Skeletal muscle satellite cell (primary cell): ENCODE measurements around the gene ACTL9.

ENCODE experiments used
- H3K27me3 ChIP-seq: 2 replicates; pipeline ENCODE4 v1.7.0; 2013; ENCODE audit warnings: low read length; ENCODE audit not compliant: control insufficient read depth, insufficient read depth
- H3K36me3 ChIP-seq: 2 replicates; pipeline ENCODE4 v1.7.0; 2013; ENCODE audit warnings: mild to moderate bottlenecking, control low read depth, low read length; ENCODE audit not compliant: insufficient read depth
- H3K4me1 ChIP-seq: 2 replicates; pipeline ENCODE4 v1.7.0; 2013; ENCODE audit warnings: low read length; ENCODE audit not compliant: control insufficient read depth, insufficient read depth
- H3K4me2 ChIP-seq: 2 replicates; pipeline ENCODE4 v1.7.0; 2013; ENCODE audit warnings: mild to moderate bottlenecking, low read length
- H3K4me3 ChIP-seq: 2 replicates; pipeline ENCODE4 v1.7.0; 2013; ENCODE audit warnings: low read length
- H3K9ac ChIP-seq: 2 replicates; pipeline ENCODE4 v1.7.0; 2013; ENCODE audit warnings: mild to moderate bottlenecking, low read depth, low read length, moderate library complexity
- H3K9me3 ChIP-seq: replicated peaks from 2 replicates; pipeline ENCODE4 v1.7.0; 2013; ENCODE audit warnings: mild to moderate bottlenecking, control low read depth, low read length

Gene ACTL9

GRCh38 chr19:8702350-8702749, 3.8 kb upstream of the ACTL9 start:
- Histone ChIP-seq H3K9me3 (no peaks in the 10 kb centered on the region), H3K9ac (no peak overlapping the region), H3K36me3 (no peaks in the 10 kb centered on the region), H3K4me2 (no peak overlapping the region), H3K27me3 (no peaks in the 10 kb centered on the region), H3K4me3 (no peak overlapping the region), H3K4me1 (no peaks in the 10 kb centered on the region)

- no peaks in the 10 kb centered on the region for H3K4me1 ChIP-seq
- H3K4me3 ChIP-seq, result no peak overlapping the region
- no peaks in the 10 kb centered on the region for H3K27me3 ChIP-seq
- no peaks in the 10 kb centered on the region for H3K36me3 ChIP-seq
- no peaks in the 10 kb centered on the region for H3K9me3 ChIP-seq
- H3K9ac ChIP-seq, result no peak overlapping the region
- no peak overlapping the region for H3K4me2 ChIP-seq
Measured at GRCh38 chr19:8700956-8701355, 2.4 kb upstream of the ACTL9 start.

- Histone ChIP-seq H3K9ac (no peak overlapping the region), H3K36me3 (no peaks in the 10 kb centered on the region), H3K9me3 (no peaks in the 10 kb centered on the region), H3K4me2 (no peak overlapping the region), H3K4me1 (no peaks in the 10 kb centered on the region), H3K4me3 (no peak overlapping the region), H3K27me3 (no peaks in the 10 kb centered on the region)
Measured at GRCh38 chr19:8699908-8700307, 1.3 kb upstream of the ACTL9 start.

- Histone ChIP-seq H3K4me2 (no peak overlapping the region), H3K9ac (no peak overlapping the region), H3K4me3 (no peak overlapping the region), H3K36me3 (no peaks in the 10 kb centered on the region), H3K9me3 (no peaks in the 10 kb centered on the region), H3K4me1 (no peaks in the 10 kb centered on the region), H3K27me3 (no peaks in the 10 kb centered on the region)
Measured at GRCh38 chr19:8697671-8698432, 743 bp downstream of the ACTL9 start.

GRCh38 chr19:8696993-8697392, 1.6 kb downstream of the ACTL9 start:
- Histone ChIP-seq H3K9ac (no peak overlapping the region), H3K4me3 (no peak overlapping the region), H3K36me3 (no peaks in the 10 kb centered on the region)

GRCh38 chr19:8695911-8696310, 2.7 kb downstream of the ACTL9 start:
- Histone ChIP-seq H3K4me2 (no peak overlapping the region), H3K36me3 (no peaks in the 10 kb centered on the region), H3K4me1 (no peaks in the 10 kb centered on the region), H3K9ac (no peak overlapping the region), H3K27me3 (no peaks in the 10 kb centered on the region), H3K4me3 (no peak overlapping the region), H3K9me3 (no peaks in the 10 kb centered on the region)

More at GRCh38 chr19:8696993-8697392, 1.6 kb downstream of the ACTL9 start:
- no peaks in the 10 kb centered on the region for H3K4me1 ChIP-seq
- no peak overlapping the region for H3K4me2 ChIP-seq
- H3K9me3 ChIP-seq, result no peaks in the 10 kb centered on the region
- no peaks in the 10 kb centered on the region for H3K27me3 ChIP-seq

- no peak overlapping the region for H3K9ac ChIP-seq
- no peak overlapping the region for H3K4me2 ChIP-seq
- H3K4me3 ChIP-seq, result no peak overlapping the region
- H3K9me3 ChIP-seq, result no peaks in the 10 kb centered on the region
- H3K36me3 ChIP-seq, result no peaks in the 10 kb centered on the region
- no peaks in the 10 kb centered on the region for H3K4me1 ChIP-seq
- H3K27me3 ChIP-seq, result no peaks in the 10 kb centered on the region
Measured at GRCh38 chr19:8695501-8695900, 3.1 kb downstream of the ACTL9 start.

- Histone ChIP-seq H3K9ac (no peak overlapping the region), H3K4me1 (no peaks in the 10 kb centered on the region), H3K27me3 (no peaks in the 10 kb centered on the region), H3K36me3 (no peaks in the 10 kb centered on the region), H3K4me3 (no peak overlapping the region), H3K4me2 (no peak overlapping the region), H3K9me3 (no peaks in the 10 kb centered on the region)
Measured at GRCh38 chr19:8690753-8691539, 7.6 kb downstream of the ACTL9 start.

GRCh38 chr19:8688930-8689329, 9.7 kb downstream of the ACTL9 start:
- Histone ChIP-seq H3K4me1 (no peaks in the 10 kb centered on the region), H3K4me2 (no peak overlapping the region), H3K4me3 (no peak overlapping the region), H3K36me3 (no peaks in the 10 kb centered on the region), H3K9ac (no peak overlapping the region), H3K9me3 (peaks cover 3% of the 10 kb centered on the region), H3K27me3 (no peaks in the 10 kb centered on the region)

- Histone ChIP-seq H3K27me3 (no peaks in the 10 kb centered on the region), H3K9me3 (peaks cover 3% of the 10 kb centered on the region), H3K4me1 (no peaks in the 10 kb centered on the region), H3K36me3 (no peaks in the 10 kb centered on the region), H3K9ac (no peak overlapping the region), H3K4me3 (no peak overlapping the region), H3K4me2 (no peak overlapping the region)
Measured at GRCh38 chr19:8686549-8686948, 12.0 kb downstream of the ACTL9 start.

- Histone ChIP-seq H3K36me3 (no peaks in the 10 kb centered on the region), H3K4me3 (no peak overlapping the region), H3K4me1 (no peaks in the 10 kb centered on the region), H3K9me3 (peaks cover 3% of the 10 kb centered on the region), H3K4me2 (no peak overlapping the region), H3K27me3 (no peaks in the 10 kb centered on the region), H3K9ac (no peak overlapping the region)
Measured at GRCh38 chr19:8684001-8684902, 14.3 kb downstream of the ACTL9 start.
